LNCAP (cell line): Measurements from ENCODE around the gene ACMSD.
A peak's percentile ranks its signal among the peaks of the same experiment; 100 is the strongest.

ENCODE experiments used
- CTCF ChIP-seq: fragments of 450-650 bp; IDR thresholded peaks from 2 replicates; pipeline ENCODE4 v1.5.1; 2017; ENCODE audit warnings: mild to moderate bottlenecking

ACMSD gene

GRCh38 chr2:134917888-134918525 is 79.6 kb downstream of the ACMSD start:
- peak; percentile 19; the same call in 1 of the 2 replicates for TF ChIP-seq CTCF

- TF ChIP-seq CTCF: no peak
Measured at GRCh38 chr2:134918526-134919340, 80.3 kb downstream of the ACMSD start, which contains the start of gene CCNT2. CCNT2 (plus strand) TSS chr2:134918822; CDS start chr2:134918855, 33 bp downstream.

- no peak for TF ChIP-seq CTCF
Measured at GRCh38 chr2:134919341-134920210, 81.2 kb downstream of the ACMSD start.

- no peak for TF ChIP-seq CTCF
Measured at GRCh38 chr2:134924912-134925311, 86.5 kb downstream of the ACMSD start.

- no peak for TF ChIP-seq CTCF
Measured at GRCh38 chr2:134926231-134926931, 88.0 kb downstream of the ACMSD start.

GRCh38 chr2:134927195-134927594 is 88.8 kb downstream of the ACMSD start:
- TF ChIP-seq CTCF: no peak
